Measurements from ENCODE around the gene SMU1. TPM values are rescaled to one million over a fixed set of nuclear protein-coding genes. Genes with fewer than 3 reads are reported as not detected.

The SMU1 gene
- total and polyA plus RNA-seq, 2 of the 13 experiments (the other 11 are each of a cell fraction or from before 2014, with no cell fraction given), result 12.9 to 36.6 TPM

DNA sequence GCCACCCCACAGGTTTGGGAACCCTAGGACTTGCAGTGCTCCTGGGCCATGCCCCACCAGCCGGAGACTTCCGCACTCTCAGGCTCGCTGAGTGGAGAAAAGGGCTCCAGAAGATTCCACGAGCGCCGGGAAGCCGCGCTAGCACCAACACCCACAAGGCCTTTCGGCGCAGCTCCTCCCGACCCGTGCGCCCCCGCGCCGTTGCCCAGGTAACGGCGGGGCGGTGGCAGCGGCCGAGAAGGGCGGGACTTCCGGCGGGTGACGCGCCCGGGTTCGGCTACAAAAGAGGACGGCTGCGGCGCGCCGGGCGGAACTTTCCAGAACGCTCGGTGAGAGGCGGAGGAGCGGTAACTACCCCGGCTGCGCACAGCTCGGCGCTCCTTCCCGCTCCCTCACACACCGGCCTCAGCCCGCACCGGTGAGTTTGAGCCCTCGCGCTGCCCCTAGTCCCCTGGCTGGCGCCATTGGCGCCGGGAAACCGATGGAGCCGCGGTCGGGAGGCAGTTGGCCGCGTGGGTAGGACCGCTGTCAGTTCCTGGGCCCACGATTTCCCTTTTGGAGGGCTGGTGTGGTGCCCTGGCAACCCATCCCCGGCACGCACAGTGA is 51.4 kb downstream of the SMU1 start, which contains the start of gene DNAJA1 (continued):
- TF ChIP-seq SAP130 (CRISPR knock-in tag; IDR thresholded peaks at IDR 0.05; ENCODE audit: low read depth), result peak; percentile 76
- TF ChIP-seq YEATS4 (CRISPR knock-in tag; IDR thresholded peaks at IDR 0.05; ENCODE audit: borderline replicate concordance), result peak; percentile 70; the same call in 1 of the 2 replicates
- no peak for TF ChIP-seq LCORL (IDR thresholded peaks at IDR 0.05)
- peak; percentile 72; the same call in 1 of the 2 replicates for TF ChIP-seq LCORL (CRISPR knock-in tag; IDR thresholded peaks at IDR 0.05)
- 0 out of 2 replicates have a peak, but pooled peaks have one; percentile 73 for TF ChIP-seq CENPT (CRISPR knock-in tag; IDR thresholded peaks at IDR 0.05; ENCODE audit: low read depth)
- TF ChIP-seq, protein P1, sequence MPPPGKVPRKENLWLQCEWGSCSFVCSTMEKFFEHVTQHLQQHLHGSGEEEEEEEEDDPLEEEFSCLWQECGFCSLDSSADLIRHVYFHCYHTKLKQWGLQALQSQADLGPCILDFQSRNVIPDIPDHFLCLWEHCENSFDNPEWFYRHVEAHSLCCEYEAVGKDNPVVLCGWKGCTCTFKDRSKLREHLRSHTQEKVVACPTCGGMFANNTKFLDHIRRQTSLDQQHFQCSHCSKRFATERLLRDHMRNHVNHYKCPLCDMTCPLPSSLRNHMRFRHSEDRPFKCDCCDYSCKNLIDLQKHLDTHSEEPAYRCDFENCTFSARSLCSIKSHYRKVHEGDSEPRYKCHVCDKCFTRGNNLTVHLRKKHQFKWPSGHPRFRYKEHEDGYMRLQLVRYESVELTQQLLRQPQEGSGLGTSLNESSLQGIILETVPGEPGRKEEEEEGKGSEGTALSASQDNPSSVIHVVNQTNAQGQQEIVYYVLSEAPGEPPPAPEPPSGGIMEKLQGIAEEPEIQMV (CRISPR knock-in tag; IDR thresholded peaks at IDR 0.05; ENCODE audit: low read depth), result peak; percentile 45
- TF ChIP-seq ZNF780A (CRISPR knock-in tag; IDR thresholded peaks at IDR 0.05), result peak; percentile 91; the same call in 1 of the 2 replicates
- TF ChIP-seq ZNF496 (CRISPR knock-in tag; IDR thresholded peaks at IDR 0.05; ENCODE audit: insufficient replicate concordance), result no peak
- TF ChIP-seq MAFK (conservative IDR thresholded peaks at IDR 0.05 in 1 of 2, IDR thresholded peaks at IDR 0.05 in 1 of 2; ENCODE audit: low read length in 2 of 2), result no peak
- TF ChIP-seq ZNF879 (CRISPR knock-in tag; IDR thresholded peaks at IDR 0.05), result no peak; the same call in 1 of the 2 replicates
- no peak for TF ChIP-seq RFX5 (IDR thresholded peaks at IDR 0.05; ENCODE audit: low read depth, low read length)
- TF ChIP-seq BCL6 (CRISPR knock-in tag; IDR thresholded peaks at IDR 0.05), result peak; percentile 54; the same call in 1 of the 2 replicates
- peak; percentile 70 for TF ChIP-seq PHF20 (CRISPR knock-in tag; IDR thresholded peaks at IDR 0.05)
- TF ChIP-seq MXD4 (CRISPR knock-in tag; IDR thresholded peaks at IDR 0.05), result no peak; the same call in none of the 2 replicates
- TF ChIP-seq REXO4 (CRISPR knock-in tag; IDR thresholded peaks at IDR 0.05; ENCODE audit: borderline replicate concordance), result peak; percentile 76; the same call in 1 of the 2 replicates
- peak; percentile 78 for TF ChIP-seq TARDBP (CRISPR knock-in tag; IDR thresholded peaks at IDR 0.05)
- TF ChIP-seq, protein P2, sequence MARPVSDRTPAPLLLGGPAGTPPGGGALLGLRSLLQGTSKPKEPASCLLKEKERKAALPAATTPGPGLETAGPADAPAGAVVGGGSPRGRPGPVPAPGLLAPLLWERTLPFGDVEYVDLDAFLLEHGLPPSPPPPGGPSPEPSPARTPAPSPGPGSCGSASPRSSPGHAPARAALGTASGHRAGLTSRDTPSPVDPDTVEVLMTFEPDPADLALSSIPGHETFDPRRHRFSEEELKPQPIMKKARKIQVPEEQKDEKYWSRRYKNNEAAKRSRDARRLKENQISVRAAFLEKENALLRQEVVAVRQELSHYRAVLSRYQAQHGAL (CRISPR knock-in tag; IDR thresholded peaks at IDR 0.05; ENCODE audit: not compliant biosample characterization), result no peak
- TF ChIP-seq, protein P3, sequence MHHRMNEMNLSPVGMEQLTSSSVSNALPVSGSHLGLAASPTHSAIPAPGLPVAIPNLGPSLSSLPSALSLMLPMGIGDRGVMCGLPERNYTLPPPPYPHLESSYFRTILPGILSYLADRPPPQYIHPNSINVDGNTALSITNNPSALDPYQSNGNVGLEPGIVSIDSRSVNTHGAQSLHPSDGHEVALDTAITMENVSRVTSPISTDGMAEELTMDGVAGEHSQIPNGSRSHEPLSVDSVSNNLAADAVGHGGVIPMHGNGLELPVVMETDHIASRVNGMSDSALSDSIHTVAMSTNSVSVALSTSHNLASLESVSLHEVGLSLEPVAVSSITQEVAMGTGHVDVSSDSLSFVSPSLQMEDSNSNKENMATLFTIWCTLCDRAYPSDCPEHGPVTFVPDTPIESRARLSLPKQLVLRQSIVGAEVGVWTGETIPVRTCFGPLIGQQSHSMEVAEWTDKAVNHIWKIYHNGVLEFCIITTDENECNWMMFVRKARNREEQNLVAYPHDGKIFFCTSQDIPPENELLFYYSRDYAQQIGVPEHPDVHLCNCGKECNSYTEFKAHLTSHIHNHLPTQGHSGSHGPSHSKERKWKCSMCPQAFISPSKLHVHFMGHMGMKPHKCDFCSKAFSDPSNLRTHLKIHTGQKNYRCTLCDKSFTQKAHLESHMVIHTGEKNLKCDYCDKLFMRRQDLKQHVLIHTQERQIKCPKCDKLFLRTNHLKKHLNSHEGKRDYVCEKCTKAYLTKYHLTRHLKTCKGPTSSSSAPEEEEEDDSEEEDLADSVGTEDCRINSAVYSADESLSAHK (CRISPR knock-in tag; IDR thresholded peaks at IDR 0.05; ENCODE audit: borderline replicate concordance), result no peak
- TF ChIP-seq, protein P4, sequence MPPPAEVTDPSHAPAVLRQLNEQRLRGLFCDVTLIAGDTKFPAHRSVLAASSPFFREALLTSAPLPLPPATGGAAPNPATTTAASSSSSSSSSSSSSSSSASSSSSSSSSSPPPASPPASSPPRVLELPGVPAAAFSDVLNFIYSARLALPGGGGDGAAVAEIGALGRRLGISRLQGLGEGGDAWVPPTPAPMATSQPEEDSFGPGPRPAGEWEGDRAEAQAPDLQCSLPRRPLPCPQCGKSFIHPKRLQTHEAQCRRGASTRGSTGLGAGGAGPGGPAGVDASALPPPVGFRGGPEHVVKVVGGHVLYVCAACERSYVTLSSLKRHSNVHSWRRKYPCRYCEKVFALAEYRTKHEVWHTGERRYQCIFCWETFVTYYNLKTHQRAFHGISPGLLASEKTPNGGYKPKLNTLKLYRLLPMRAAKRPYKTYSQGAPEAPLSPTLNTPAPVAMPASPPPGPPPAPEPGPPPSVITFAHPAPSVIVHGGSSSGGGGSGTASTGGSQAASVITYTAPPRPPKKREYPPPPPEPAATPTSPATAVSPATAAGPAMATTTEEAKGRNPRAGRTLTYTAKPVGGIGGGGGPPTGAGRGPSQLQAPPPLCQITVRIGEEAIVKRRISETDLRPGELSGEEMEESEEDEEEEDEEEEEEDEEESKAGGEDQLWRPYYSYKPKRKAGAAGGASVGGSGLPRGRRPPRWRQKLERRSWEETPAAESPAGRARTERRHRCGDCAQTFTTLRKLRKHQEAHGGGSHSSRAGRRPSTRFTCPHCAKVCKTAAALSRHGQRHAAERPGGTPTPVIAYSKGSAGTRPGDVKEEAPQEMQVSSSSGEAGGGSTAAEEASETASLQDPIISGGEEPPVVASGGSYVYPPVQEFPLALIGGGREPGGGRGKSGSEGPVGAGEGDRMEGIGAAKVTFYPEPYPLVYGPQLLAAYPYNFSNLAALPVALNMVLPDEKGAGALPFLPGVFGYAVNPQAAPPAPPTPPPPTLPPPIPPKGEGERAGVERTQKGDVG (CRISPR knock-in tag; IDR thresholded peaks at IDR 0.05; ENCODE audit: borderline replicate concordance), result peak; percentile 80; the same call in 1 of the 2 replicates
- TF ChIP-seq KLF16 (CRISPR knock-in tag; IDR thresholded peaks at IDR 0.05), result peak in 1 of 2 experiments; percentile 73; a peak in 2 of 4 replicates
- TF ChIP-seq TRIM24 (CRISPR knock-in tag; IDR thresholded peaks at IDR 0.05), result no peak
- TF ChIP-seq FOXA1 (IDR thresholded peaks at IDR 0.05), result no peak
- no peak for TF ChIP-seq FOXA1 (CRISPR knock-in tag; IDR thresholded peaks at IDR 0.05)
